Measurements from ENCODE around the gene SYMPK. TPM values are rescaled to one million over a fixed set of nuclear protein-coding genes. Genes with fewer than 3 reads are reported as not detected.
A peak's percentile ranks its signal among the peaks of the same experiment; 100 is the strongest.
"Not testable (repeated sequence)": the region's sequence is repeated elsewhere in the genome, so short reads cannot be mapped to it uniquely, and the experiment has no call there.

Gene SYMPK
- total RNA-seq, 1 experiment from 2014 or later: 47.7 TPM

DNA sequence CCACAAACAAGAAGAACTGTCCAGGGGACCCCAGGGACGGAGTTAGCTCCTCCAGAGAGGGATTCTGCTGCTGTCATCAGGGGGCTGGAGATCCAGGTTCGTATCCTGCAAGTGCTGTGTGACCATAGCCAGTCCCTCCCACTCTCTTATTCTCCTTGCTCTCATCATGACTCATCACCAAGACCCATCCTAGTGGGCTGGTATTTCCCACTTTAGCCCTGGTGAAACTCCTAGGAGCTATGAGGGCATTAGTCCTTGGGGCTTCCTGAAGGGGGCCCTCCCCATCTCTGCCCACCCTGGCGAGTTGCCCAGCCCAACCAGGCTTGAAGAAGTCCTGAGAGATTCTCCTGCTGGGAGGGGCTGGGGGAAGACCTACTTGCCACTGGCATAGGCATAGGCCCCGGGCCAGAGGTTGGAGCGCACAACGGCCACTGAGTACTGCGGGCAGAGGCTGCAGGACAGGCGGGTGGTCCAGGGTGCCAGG is 62.8 kb downstream of the SYMPK start:
- Histone ChIP-seq H3K4me1 (ENCODE audit: control insufficient read depth, insufficient read depth, low read length) (peaks cover 4% of the 10 kb centered on the region; the same call in 1 of the 2 replicates), H3K4me3 (ENCODE audit: low read depth in 2 of 2, low read length in 2 of 2) (no peak overlapping the region), H3K27ac (ENCODE audit: low read length) (no peak overlapping the region), H3K27me3 (ENCODE audit: control insufficient read depth, insufficient read depth, low read length) (no peaks in the 10 kb centered on the region), H3K9me3 (ENCODE audit: control insufficient read depth, insufficient read depth, low read depth, low read length) (no peaks in the 10 kb centered on the region), H3K36me3 (ENCODE audit: control insufficient read depth, insufficient read depth, low read length) (no peaks in the 10 kb centered on the region)
- BruUV-seq (replicated peaks): no TSS peak
- TF ChIP-seq SIN3A (IDR thresholded peaks at IDR 0.05; ENCODE audit: borderline replicate concordance, insufficient read depth, low read depth, low read length) (no peak), TCF7L2 (IDR thresholded peaks at IDR 0.05; ENCODE audit: low read depth, low read length) (no peak), POLR2AphosphoS5 (IDR thresholded peaks at IDR 0.05; ENCODE audit: low read depth, low read length) (no peak)
- TF ChIP-seq, protein P1, sequence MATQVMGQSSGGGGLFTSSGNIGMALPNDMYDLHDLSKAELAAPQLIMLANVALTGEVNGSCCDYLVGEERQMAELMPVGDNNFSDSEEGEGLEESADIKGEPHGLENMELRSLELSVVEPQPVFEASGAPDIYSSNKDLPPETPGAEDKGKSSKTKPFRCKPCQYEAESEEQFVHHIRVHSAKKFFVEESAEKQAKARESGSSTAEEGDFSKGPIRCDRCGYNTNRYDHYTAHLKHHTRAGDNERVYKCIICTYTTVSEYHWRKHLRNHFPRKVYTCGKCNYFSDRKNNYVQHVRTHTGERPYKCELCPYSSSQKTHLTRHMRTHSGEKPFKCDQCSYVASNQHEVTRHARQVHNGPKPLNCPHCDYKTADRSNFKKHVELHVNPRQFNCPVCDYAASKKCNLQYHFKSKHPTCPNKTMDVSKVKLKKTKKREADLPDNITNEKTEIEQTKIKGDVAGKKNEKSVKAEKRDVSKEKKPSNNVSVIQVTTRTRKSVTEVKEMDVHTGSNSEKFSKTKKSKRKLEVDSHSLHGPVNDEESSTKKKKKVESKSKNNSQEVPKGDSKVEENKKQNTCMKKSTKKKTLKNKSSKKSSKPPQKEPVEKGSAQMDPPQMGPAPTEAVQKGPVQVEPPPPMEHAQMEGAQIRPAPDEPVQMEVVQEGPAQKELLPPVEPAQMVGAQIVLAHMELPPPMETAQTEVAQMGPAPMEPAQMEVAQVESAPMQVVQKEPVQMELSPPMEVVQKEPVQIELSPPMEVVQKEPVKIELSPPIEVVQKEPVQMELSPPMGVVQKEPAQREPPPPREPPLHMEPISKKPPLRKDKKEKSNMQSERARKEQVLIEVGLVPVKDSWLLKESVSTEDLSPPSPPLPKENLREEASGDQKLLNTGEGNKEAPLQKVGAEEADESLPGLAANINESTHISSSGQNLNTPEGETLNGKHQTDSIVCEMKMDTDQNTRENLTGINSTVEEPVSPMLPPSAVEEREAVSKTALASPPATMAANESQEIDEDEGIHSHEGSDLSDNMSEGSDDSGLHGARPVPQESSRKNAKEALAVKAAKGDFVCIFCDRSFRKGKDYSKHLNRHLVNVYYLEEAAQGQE (IDR thresholded peaks at IDR 0.05; ENCODE audit: insufficient read depth in 1 of 2, low read depth in 2 of 2, low read length in 1 of 2): no peak
- TF ChIP-seq, protein P2, sequence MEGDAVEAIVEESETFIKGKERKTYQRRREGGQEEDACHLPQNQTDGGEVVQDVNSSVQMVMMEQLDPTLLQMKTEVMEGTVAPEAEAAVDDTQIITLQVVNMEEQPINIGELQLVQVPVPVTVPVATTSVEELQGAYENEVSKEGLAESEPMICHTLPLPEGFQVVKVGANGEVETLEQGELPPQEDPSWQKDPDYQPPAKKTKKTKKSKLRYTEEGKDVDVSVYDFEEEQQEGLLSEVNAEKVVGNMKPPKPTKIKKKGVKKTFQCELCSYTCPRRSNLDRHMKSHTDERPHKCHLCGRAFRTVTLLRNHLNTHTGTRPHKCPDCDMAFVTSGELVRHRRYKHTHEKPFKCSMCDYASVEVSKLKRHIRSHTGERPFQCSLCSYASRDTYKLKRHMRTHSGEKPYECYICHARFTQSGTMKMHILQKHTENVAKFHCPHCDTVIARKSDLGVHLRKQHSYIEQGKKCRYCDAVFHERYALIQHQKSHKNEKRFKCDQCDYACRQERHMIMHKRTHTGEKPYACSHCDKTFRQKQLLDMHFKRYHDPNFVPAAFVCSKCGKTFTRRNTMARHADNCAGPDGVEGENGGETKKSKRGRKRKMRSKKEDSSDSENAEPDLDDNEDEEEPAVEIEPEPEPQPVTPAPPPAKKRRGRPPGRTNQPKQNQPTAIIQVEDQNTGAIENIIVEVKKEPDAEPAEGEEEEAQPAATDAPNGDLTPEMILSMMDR (IDR thresholded peaks at IDR 0.05): no peak
- DNase-seq (ENCODE audit: low read depth, low spot score) (no peak), ATAC-seq (no peak)
- ChIA-PET CTCF (interaction anchor here (0.9 kb wide), 1 partner anchor 26 kb away, joined by 3 read pairs; no protein-coding TSS in a partner anchor), POLR2A (no interaction called here)
- intact Hi-C loops (cut with micrococcal nuclease; ENCODE audit: unreplicated experiment): no loop called here
- in situ Hi-C loops (cut with HindIII; ENCODE audit: low pct_unique_long_range_greater_than_20kb, low sequenced_read_pairs): no loop called here

DNA sequence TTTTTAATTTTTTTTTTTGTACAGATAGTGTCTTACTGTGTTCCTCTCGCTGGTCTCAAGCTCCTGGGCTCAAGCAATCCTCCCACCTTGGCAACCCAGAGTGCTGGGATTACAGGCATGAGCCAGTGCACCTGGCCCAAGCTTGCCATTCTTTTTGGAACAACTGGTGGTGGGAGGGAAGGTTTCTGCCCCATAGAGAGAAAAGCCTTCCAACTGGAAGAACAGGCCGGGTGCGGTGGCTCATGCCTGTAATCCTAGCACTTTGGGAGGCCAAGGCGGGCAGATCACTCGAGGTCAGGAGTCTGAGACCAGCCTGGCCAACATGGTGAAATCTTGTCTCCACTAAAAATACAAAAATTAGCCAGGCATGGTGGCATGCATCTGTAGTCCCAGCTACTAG is 63.4 kb downstream of the SYMPK start:
- H3K27me3 ChIP-seq (ENCODE audit: control insufficient read depth, insufficient read depth, low read length); BruUV-seq (replicated peaks); H3K9me3 ChIP-seq (ENCODE audit: control insufficient read depth, insufficient read depth, low read depth, low read length); H3K4me1 ChIP-seq (ENCODE audit: control insufficient read depth, insufficient read depth, low read length); intact Hi-C loops (cut with micrococcal nuclease; ENCODE audit: unreplicated experiment); in situ Hi-C loops (cut with HindIII; ENCODE audit: low pct_unique_long_range_greater_than_20kb, low sequenced_read_pairs); H3K27ac ChIP-seq (ENCODE audit: low read length); H3K4me3 ChIP-seq (ENCODE audit: low read depth in 2 of 2, low read length in 2 of 2); POLR2A ChIA-PET; DNase-seq (ENCODE audit: low read depth, low spot score); H3K36me3 ChIP-seq (ENCODE audit: control insufficient read depth, insufficient read depth, low read length): not testable (repeated sequence)
- ATAC-seq: peak; percentile 35; the same call in 1 of the 2 replicates
- CTCF ChIA-PET: interaction anchor here (0.7 to 1.4 kb wide), 4 partner anchors 17 to 30 kb away, joined by 3 to 10 read pairs (median 4); partner anchors contain the start of genes DMPK and SIX5

DNA sequence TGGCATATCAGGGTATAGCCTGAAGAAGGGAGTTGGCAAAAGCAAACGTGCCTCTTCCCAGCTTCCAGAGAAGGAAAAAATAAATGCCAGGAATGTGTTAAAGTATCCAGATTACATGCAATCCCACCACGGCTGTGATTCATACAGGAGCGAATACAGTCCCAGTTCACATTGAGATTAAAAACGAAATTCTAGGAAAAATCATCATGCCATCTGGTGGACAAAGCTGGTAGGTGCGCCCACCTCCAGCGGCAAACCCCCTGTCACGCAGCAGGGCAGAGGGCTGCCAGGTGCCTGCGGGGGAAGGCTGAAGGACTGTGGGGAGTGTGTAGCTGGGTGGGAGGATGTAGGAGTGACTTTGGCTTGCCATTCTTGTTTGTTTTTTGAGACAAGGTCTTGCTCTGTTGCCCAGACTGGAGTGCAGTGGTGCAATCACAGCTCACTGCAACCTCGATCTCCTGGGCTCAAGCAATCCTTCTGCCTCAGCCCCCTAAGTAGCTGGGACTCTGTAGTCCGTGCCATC is 63.9 kb downstream of the SYMPK start:
- in situ Hi-C loops (cut with HindIII; ENCODE audit: low pct_unique_long_range_greater_than_20kb, low sequenced_read_pairs) (no loop called here), intact Hi-C loops (cut with micrococcal nuclease; ENCODE audit: unreplicated experiment) (no loop called here)
- H3K36me3 ChIP-seq (ENCODE audit: control insufficient read depth, insufficient read depth, low read length): no peaks in the 10 kb centered on the region
- peaks cover 4% of the 10 kb centered on the region; the same call in 1 of the 2 replicates for H3K4me1 ChIP-seq (ENCODE audit: control insufficient read depth, insufficient read depth, low read length)
- H3K27ac ChIP-seq (ENCODE audit: low read length): no peak overlapping the region
- TF ChIP-seq POLR2AphosphoS5 (IDR thresholded peaks at IDR 0.05; ENCODE audit: low read depth, low read length): no peak
- TF ChIP-seq, protein P1 (IDR thresholded peaks at IDR 0.05; ENCODE audit: insufficient read depth in 1 of 2, low read depth in 2 of 2, low read length in 1 of 2): no peak
- TF ChIP-seq, protein P2 (IDR thresholded peaks at IDR 0.05): peak; percentile 82
- TF ChIP-seq TCF7L2 (IDR thresholded peaks at IDR 0.05; ENCODE audit: low read depth, low read length): no peak
- no peak for TF ChIP-seq SIN3A (IDR thresholded peaks at IDR 0.05; ENCODE audit: borderline replicate concordance, insufficient read depth, low read depth, low read length)
- no peaks in the 10 kb centered on the region for H3K27me3 ChIP-seq (ENCODE audit: control insufficient read depth, insufficient read depth, low read length)
- CTCF ChIA-PET: interaction anchor here (0.6 to 1.4 kb wide), 5 partner anchors 17 to 30 kb away, joined by 3 to 10 read pairs (median 3); partner anchors contain the start of genes DMPK and SIX5
- POLR2A ChIA-PET: no interaction called here
- peak; percentile 82 for ATAC-seq
- no peak overlapping the region for H3K4me3 ChIP-seq (ENCODE audit: low read depth in 2 of 2, low read length in 2 of 2)
- no peak for DNase-seq (ENCODE audit: low read depth, low spot score)
- BruUV-seq (replicated peaks): no TSS peak
- no peaks in the 10 kb centered on the region for H3K9me3 ChIP-seq (ENCODE audit: control insufficient read depth, insufficient read depth, low read depth, low read length)

All from Panc1 (cell line).